Mucosa of gallbladder (tissue), 1 donor: ENCODE results near the gene CC2D2A. TPM values are rescaled to one million over a fixed set of nuclear protein-coding genes. Genes with fewer than 3 reads are reported as not detected.
"Not testable (repeated sequence)": the region's sequence is repeated elsewhere in the genome, so short reads cannot be mapped to it uniquely, and the experiment has no call there.

Experiments
- DNase-seq: peaks from one replicate; pipeline ENCODE4 v3.0.0-alpha.2; 2020; ENCODE audit warnings: low spot score
- total RNA-seq: library from RNA; stranded (reverse); gene quantifications from one replicate; pipeline ENCODE4 v1.2.1, GENCODE V29; 2021
- donor health status: DM: no; HTN: no; CAD: no.

CC2D2A gene
- total RNA-seq, 1 donor from 2014 or later = 29.9 TPM

- no peak for DNase-seq
Observed at GRCh38 chr4:15516494-15516893, 46.8 kb downstream of the CC2D2A start.

GRCh38 chr4:15517681-15518080 lies 48.0 kb downstream of the CC2D2A start:
- DNase-seq = not testable (repeated sequence)

- DNase-seq = no peak
Observed at GRCh38 chr4:15521442-15522039, 51.9 kb downstream of the CC2D2A start.

GRCh38 chr4:15525080-15525479 lies 55.4 kb downstream of the CC2D2A start:
- DNase-seq = no peak

GRCh38 chr4:15526924-15527592 lies 57.4 kb downstream of the CC2D2A start:
- no peak for DNase-seq

- no peak for DNase-seq
Observed at GRCh38 chr4:15531792-15532191, 62.1 kb downstream of the CC2D2A start.

GRCh38 chr4:15533817-15534216 lies 64.1 kb downstream of the CC2D2A start:
- DNase-seq = no peak

GRCh38 chr4:15535599-15535998 lies 65.9 kb downstream of the CC2D2A start:
- no peak for DNase-seq

- DNase-seq = no peak
Observed at GRCh38 chr4:15536552-15537499, 67.1 kb downstream of the CC2D2A start.

- no peak for DNase-seq
Observed at GRCh38 chr4:15541941-15542340, 72.3 kb downstream of the CC2D2A start.

- DNase-seq = peak; percentile 38
Observed at GRCh38 chr4:15542760-15543159, 73.1 kb downstream of the CC2D2A start.

GRCh38 chr4:15543537-15544247 lies 74.0 kb downstream of the CC2D2A start:
- no peak for DNase-seq

- no peak for DNase-seq
Observed at GRCh38 chr4:15544248-15544729, 74.6 kb downstream of the CC2D2A start.

- no peak for DNase-seq
Observed at GRCh38 chr4:15545371-15545770, 75.7 kb downstream of the CC2D2A start.

- no peak for DNase-seq
Observed at GRCh38 chr4:15547392-15547791, 77.7 kb downstream of the CC2D2A start.

GRCh38 chr4:15550491-15550890 lies 80.8 kb downstream of the CC2D2A start:
- no peak for DNase-seq

GRCh38 chr4:15551740-15552446 lies 82.2 kb downstream of the CC2D2A start:
- DNase-seq = no peak

GRCh38 chr4:15552557-15553362 lies 83.1 kb downstream of the CC2D2A start:
- no peak for DNase-seq

GRCh38 chr4:15556511-15557092 lies 86.9 kb downstream of the CC2D2A start:
- no peak for DNase-seq
